ENCODE measurements around the gene ABCA12.

The ABCA12 gene

GRCh38 chr2:215136669-215137328 lies 1.6 kb downstream of the ABCA12 start:
- no peak for DNase-seq (ENCODE audit: insufficient read length, low spot score)
- FAIRE-seq: no peak

DNA sequence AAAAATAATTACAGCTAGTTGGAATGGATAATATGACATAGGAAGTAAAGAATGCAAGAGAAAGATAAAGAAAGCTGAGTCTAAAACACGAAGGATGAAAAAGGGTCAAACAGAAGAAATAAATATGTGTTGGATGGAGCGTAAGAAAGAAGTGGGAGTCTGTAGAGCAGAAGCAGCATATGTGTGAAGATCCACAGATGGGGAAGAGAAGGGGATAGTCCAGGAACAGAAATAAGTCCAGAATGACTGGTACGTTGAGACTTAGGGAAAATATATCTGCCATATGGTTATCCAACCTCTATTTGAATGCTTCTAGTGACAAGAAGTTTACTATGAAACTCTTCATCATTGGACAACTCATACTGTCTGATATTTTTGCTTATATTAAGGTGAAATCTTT lies 18.0 kb downstream of the ABCA12 start:
- FAIRE-seq: no peak

DNA sequence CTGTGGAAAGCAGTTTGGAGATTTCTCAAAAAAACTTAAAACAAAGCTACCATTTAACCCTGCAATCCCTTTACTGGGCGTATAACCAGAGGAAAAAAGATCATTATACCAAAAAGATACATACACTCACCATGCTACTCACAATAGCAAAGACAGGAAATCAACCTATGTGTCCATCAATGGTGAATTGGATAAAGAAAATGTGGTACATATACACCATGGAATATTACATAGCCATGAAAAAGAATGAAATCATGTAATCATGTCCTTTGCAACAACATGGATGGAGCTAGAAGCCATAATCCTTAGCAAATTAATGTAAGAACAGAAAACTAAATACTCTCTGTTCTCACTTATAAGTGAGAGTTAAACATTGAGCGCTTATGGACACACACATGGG lies 18.6 kb downstream of the ABCA12 start:
- DNase-seq (ENCODE audit: insufficient read length, low spot score): no peak
- FAIRE-seq: no peak

More for the DNA sequence above, 18.0 kb downstream of the ABCA12 start:
- DNase-seq (ENCODE audit: insufficient read length, low spot score): no peak

DNA sequence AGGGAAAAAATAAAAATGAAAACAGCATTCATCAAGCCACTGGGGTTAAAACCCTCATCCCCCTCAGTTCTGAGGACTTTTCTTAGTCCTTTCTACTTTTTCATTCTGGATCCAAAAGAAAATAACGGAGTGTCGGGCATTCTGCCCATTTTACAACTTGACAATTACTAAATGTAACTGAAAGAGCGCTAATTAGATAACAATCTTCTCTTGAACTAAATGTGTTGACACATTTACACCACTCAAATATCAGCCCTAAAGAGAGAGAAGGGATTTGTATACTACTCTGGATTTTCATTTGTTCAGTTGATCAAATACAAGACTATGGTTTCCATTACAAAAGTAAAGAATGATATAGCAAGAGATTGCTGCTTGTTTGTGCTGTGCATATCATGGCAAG lies 27.5 kb downstream of the ABCA12 start:
- FAIRE-seq: no peak

DNA sequence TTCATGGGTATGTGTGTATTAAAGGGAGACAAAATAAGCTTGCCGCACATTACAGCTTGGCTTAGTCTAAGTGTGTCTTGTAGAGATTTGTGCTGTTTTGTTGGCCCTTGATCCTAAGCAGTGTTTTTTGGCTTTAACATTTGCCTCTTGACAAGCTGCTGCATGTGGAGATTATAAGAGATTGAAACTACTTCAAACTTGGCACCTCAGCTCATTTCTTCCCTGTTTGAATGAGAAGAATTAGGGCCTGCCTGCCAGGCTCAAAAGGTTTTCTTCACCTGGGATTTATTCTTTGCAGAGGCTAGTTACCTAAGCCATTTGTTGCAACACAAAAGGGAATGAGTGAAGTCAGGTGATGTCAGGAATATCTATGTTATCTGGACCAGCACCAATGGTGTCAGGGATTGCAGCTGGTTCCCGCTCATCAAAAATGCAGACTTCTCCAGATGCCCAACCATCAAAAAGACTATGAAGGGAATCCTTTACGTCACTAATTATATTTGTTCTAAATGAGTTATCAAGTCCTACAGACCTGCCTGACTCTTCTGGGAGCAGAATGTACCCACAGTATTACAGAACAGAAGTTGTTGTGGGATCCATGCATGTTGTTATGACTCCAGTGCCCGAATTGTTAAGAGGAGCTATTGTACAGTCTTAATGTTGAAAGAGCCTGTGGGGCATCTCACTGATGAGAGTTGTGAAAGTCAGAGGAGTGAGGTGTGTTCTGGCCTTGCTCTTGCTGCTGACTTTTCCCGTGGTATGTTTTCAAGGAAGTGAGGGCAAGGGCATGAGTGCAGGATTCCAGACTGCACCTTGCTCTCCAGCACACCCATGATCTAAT lies 31.0 kb downstream of the ABCA12 start:
- DNase-seq (ENCODE audit: insufficient read length, low spot score) (no peak), FAIRE-seq (no peak)

More for the DNA sequence above, 27.5 kb downstream of the ABCA12 start:
- no peak for DNase-seq (ENCODE audit: insufficient read length, low spot score)

DNA sequence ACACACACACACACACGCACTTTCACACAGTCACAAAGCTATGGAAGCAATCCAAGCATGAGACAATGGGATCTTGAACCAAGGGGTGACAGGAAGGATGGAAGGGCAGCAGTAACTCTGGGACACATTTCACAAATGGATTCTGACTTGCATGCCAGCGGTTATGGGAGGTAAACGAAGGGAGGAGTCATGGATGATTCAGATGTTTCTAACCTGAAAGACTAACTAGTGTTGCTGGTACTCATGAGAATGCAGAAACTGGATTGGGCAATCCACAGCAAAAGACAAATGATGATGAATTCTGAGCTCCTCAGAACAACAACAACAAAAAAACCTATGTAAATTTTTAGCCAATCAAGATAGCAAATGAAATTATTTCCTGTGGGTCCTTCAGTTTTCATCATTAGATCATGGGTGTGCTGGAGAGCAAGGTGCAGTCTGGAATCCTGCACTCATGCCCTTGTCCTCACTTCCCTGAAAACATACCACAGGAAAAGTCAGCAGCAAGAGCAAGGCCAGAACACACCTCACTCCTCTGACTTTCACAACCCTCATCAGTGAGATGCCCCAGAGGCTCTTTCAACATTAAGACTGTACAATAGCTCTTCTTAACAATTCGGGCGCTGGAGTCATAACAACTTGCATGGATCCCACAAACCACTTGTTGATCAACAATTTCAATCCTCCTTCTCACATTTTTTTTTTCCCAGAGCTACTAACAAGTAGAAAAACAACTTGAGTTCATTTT lies 32.6 kb downstream of the ABCA12 start:
- FAIRE-seq (no peak), DNase-seq (ENCODE audit: insufficient read length, low spot score) (peak; percentile 8)

- DNase-seq (ENCODE audit: insufficient read length, low spot score): no peak
- no peak for FAIRE-seq
Observed at GRCh38 chr2:215104226-215104625, 34.2 kb downstream of the ABCA12 start.

DNA sequence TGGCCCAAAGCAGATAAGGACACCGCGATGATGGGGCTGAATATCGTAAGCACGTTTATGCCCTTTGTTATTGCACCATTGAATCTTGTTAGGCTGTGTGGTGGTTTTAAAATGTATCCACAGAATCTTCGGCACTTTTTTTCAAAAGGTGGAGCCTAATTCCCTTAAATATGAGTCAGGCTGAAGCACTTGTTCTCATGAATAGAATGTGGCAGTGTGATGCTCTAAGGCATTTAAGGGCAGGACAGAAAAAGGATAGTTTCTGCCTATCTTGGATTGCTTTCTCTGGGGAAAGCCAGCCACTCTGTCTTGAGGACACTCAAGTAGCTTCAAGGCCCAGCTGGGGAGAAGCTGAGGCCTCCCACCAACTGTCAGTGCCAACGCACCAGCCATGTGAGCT lies 39.6 kb downstream of the ABCA12 start:
- FAIRE-seq: no peak
- no peak for DNase-seq (ENCODE audit: insufficient read length, low spot score)

DNA sequence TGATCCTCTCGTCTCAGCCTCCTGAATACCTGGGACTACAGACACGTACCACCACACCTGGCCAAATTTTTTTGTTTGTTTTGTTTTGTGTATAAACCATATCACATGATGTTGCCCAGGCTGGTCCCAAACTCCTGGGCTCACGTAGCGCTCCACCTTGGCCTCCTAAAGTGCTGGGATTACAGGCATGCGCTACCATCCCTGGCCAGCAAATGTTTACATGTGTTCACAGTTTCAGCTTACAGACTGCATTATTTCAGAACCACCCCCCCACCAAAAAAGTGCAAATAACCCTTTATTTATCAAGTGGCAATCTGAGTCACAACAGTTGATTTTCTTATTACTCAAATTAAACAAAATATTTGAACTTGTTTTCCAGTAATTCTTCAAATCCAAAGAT lies 54.3 kb downstream of the ABCA12 start:
- FAIRE-seq: no peak
- DNase-seq (ENCODE audit: insufficient read length, low spot score): no peak

DNA sequence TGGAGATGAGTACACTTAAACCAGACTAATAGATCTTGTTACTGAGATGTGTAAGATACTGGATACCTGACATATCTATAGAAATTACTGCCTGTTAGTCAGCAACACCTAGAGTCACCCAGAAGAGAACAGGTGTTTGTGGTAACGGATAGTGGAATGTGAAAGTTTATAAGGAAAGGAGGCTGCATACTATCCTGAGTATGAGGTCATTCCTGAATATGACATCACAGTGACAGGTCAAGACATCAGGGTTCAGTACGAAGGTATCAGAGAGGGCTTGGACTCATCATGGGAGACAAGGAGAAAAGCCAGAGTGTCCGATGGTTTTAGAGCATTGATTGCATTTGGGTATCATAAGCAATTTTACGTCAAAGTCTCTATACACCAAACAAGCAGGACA lies 55.3 kb downstream of the ABCA12 start:
- no peak for DNase-seq (ENCODE audit: insufficient read length, low spot score)

GRCh38 chr2:215082446-215082845 lies 56.0 kb downstream of the ABCA12 start:
- FAIRE-seq: no peak
- no peak for DNase-seq (ENCODE audit: insufficient read length, low spot score)

More for the DNA sequence above, 55.3 kb downstream of the ABCA12 start:
- FAIRE-seq: no peak

DNA sequence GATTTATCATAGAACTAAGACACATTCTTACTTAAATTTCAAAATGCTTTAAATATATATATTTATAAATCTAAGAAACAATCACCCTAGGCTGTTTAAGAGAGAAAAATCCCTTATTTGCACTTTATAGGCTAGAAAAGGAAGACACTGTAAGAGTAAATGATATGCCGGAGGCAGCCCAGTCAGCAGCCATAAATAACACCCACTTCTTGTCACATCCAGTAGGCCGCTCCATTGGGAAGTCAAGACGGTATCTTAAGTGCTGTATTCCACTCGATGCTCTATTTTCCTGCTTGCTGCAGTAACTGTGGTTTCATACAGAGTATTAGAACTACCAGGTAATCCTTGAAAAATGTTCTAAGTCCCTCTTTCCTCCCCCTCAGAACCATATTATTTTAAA lies 57.9 kb downstream of the ABCA12 start:
- DNase-seq (ENCODE audit: insufficient read length, low spot score) (no peak), FAIRE-seq (no peak)

- DNase-seq (ENCODE audit: insufficient read length, low spot score): no peak
- FAIRE-seq: no peak
Observed at GRCh38 chr2:215071676-215072075, 66.8 kb downstream of the ABCA12 start.

GRCh38 chr2:215068399-215068798 lies 70.0 kb downstream of the ABCA12 start:
- FAIRE-seq: no peak
- no peak for DNase-seq (ENCODE audit: insufficient read length, low spot score)

GRCh38 chr2:215066124-215066523 lies 72.3 kb downstream of the ABCA12 start:
- FAIRE-seq (no peak), DNase-seq (ENCODE audit: insufficient read length, low spot score) (no peak)

DNA sequence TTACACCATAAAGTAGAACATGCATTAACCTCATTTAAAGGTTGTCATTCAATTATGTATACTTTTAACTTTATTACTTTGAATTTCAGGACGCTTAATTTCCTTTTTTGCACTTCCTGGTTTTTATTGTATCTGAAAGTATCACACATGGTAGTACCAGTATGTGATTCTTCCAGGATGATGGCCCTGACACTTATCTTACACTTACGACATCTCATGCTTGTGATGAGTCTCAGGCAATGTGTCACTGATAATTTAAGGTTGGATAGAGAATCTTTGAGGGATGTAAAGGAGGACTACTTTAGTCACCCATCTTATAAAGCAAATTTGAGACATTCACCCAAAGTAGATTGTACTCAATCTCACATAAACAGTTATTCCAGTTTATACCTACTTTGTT lies 74.9 kb downstream of the ABCA12 start:
- DNase-seq (ENCODE audit: insufficient read length, low spot score) (no peak), FAIRE-seq (no peak)

DNA sequence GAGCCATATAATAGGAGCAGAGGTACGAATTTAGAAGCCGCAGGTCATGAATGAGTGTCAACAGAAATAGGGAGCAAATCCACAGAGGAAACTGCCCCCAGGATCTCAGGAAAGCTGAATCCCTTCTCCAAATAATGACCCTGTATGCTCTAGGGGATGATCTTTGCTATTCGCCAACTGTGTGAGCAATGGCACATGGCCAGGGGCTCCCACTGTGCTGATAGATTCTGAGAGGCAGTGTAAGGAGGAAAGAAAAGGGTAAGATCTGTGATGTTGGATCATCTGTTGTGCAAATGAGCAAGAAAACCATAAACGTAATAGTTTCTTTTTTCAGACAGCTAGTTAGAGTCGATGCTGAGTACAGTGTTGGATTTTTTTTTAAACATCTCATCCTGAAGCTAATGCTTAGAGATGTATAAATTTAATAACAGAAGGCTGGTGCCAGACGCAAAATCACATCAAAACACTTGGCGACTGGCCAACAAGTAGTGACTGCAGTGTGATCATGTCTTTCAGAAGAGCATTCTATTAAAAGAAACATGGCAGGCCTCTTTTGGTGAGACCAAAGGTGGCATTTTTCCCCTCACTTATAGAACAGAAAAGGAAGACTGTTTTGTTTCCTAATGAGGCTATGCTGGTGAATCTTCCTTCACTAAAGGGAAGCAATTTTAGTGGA lies 77.4 kb downstream of the ABCA12 start:
- FAIRE-seq (no peak), DNase-seq (ENCODE audit: insufficient read length, low spot score) (no peak)

- DNase-seq (ENCODE audit: insufficient read length, low spot score) (no peak), FAIRE-seq (no peak)
Observed at GRCh38 chr2:215059724-215060123, 78.7 kb downstream of the ABCA12 start.

GRCh38 chr2:215055891-215056290 lies 82.5 kb downstream of the ABCA12 start:
- DNase-seq (ENCODE audit: insufficient read length, low spot score): no peak
- FAIRE-seq: no peak

GRCh38 chr2:215052810-215053209 lies 85.6 kb downstream of the ABCA12 start:
- FAIRE-seq: no peak
- no peak for DNase-seq (ENCODE audit: insufficient read length, low spot score)

GRCh38 chr2:215052404-215052803 lies 86.0 kb downstream of the ABCA12 start:
- no peak for DNase-seq (ENCODE audit: insufficient read length, low spot score)
- no peak for FAIRE-seq
